Epithelial cell of proximal tubule (primary cell): Measurements from ENCODE around the gene MAS1. TPM values are rescaled to one million over a fixed set of nuclear protein-coding genes. Genes with fewer than 3 reads are reported as not detected.
"Not testable (repeated sequence)": the region's sequence is repeated elsewhere in the genome, so short reads cannot be mapped to it uniquely, and the experiment has no call there.

ENCODE experiments used
- DNase-seq: peaks from one replicate; pipeline ENCODE4 v3.0.0-alpha.2; 2011; ENCODE audit warnings: low read depth
- H3K4me3 ChIP-seq: 2 replicates; pipeline ENCODE4 v1.5.1; 2011; ENCODE audit warnings: low read depth, mild to moderate bottlenecking, low read length
- total RNA-seq: library from RNA; depleted of rRNA; stranded (reverse); fragments of >200 nt; gene quantifications from 2 replicates; pipeline ENCODE4 v1.2.3, GENCODE V29; 2015
- TF ChIP-seq, protein P1 (sequence below): conservative IDR thresholded peaks from 2 replicates; pipeline ENCODE4 v1.5.1; 2012; ENCODE audit warnings: low read depth, mild to moderate bottlenecking, low read length

The MAS1 gene
- not detected in 2 replicates for total RNA-seq

DNA sequence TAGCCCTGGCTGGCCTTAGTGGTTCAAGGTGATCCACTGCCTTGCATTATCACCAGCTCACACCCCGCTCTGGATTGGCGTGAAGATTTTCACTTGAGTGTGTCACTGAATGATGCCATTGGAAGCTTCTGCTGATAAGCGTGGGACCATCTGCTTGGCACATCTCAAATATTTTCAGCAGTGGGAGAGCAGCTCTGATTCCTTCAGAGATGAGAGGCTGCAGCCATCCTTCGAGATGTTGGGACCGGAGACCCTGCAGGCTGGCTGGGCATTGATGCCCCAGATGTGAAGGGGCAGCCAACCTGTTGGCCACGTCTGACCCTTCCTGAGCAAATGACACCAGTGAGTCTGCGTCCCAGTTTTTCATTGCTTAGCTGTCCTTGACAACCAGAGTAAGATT is at the start of gene MAS1:
TSS of gene MAS1 (plus strand) at position 197 of the 400 bp plus-strand sequence. CDS start 15,968 bp downstream, outside the sequence.
- no peak for DNase-seq
- H3K4me3 ChIP-seq: no peak within 1 kb of the TSS
- TF ChIP-seq, protein P1, sequence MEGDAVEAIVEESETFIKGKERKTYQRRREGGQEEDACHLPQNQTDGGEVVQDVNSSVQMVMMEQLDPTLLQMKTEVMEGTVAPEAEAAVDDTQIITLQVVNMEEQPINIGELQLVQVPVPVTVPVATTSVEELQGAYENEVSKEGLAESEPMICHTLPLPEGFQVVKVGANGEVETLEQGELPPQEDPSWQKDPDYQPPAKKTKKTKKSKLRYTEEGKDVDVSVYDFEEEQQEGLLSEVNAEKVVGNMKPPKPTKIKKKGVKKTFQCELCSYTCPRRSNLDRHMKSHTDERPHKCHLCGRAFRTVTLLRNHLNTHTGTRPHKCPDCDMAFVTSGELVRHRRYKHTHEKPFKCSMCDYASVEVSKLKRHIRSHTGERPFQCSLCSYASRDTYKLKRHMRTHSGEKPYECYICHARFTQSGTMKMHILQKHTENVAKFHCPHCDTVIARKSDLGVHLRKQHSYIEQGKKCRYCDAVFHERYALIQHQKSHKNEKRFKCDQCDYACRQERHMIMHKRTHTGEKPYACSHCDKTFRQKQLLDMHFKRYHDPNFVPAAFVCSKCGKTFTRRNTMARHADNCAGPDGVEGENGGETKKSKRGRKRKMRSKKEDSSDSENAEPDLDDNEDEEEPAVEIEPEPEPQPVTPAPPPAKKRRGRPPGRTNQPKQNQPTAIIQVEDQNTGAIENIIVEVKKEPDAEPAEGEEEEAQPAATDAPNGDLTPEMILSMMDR: no peak

DNA sequence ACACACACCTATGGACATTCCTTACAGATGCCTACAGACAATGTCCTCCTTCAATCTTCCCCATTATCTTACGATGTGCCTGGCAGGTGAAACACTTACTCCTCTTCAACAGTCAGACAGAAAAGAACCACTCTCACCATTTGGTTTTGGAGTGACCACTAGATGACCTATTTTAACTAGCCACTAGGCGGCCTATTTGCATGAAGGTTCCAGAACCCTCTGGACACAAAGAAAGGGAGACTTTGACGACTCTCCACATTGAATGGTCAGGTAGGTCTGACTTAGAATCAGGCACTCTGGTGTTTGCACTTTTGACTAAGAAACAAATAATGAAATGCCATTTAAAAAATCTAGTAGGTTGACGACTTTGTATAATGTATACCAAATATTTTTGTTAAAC is 48.8 kb upstream of the MAS1 start:
- no peak overlapping the region for H3K4me3 ChIP-seq
- no peak for DNase-seq
- TF ChIP-seq, protein P1: peak; percentile 65

DNA sequence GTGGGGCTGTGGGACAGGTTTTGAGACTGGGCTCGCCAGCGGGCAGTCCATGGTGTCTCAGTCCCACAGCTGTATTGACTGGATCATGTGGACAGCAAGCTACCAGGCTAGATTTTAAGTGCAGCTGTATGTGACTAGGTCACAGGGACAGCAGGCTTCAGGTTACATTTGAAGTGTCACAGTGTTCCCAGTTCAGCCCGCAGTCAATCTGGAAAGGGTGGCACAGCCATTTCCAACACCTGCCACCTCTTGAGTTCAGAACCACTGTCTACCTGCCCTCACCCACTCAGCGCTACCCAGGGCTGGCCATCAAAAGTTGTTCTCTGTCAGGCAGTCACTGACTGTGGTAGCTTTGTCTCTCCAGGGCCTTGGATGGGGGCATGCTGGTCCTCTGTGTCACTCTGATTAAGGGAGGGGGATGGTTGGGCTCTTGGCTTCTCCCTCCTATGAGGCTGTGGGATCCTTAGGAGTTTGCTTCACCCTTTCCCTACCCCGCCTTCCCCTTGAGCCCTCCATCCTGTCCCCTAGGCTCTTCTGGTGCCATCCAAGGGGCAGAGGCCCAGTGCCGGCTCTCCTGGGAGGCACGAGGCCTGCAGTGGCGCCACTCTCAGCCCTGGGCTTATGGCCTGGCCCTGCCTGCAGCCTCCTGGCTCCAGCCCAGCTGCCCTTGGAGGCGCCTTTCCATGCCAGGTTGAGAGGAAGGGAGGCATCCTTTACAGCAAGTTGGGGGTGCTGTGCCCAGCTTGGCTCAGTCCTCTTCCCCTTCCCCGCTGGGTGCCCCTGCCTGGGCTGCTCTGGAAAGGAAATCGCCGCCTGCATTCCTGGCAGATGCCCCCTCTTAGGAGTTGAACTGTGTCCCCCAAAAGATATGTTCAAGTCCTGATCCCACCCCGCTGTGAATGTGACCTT is 45.8 kb upstream of the MAS1 start:
- no peak for DNase-seq
- TF ChIP-seq, protein P1: no peak
- H3K4me3 ChIP-seq: no peak overlapping the region

DNA sequence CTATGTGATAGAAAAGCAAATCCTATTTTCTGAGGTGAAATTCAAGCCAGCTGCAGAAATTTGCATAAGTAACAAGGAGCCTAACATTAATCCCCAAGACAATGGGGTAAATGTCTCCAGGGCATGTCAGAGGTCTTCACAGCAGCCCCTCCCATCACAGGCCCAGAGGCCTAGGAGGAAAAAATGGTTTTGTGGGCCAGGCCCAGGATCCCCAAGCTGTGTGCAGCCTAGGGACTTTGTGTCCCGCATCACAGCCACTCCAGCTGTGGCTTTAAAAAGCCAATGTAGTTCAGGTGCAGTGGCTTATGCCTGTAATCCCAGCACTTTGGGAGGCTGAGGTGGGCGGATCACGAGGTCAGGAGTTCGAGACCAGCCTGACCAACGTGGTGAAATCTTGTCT is 42.2 kb upstream of the MAS1 start:
- not testable (repeated sequence) for H3K4me3 ChIP-seq, DNase-seq

DNA sequence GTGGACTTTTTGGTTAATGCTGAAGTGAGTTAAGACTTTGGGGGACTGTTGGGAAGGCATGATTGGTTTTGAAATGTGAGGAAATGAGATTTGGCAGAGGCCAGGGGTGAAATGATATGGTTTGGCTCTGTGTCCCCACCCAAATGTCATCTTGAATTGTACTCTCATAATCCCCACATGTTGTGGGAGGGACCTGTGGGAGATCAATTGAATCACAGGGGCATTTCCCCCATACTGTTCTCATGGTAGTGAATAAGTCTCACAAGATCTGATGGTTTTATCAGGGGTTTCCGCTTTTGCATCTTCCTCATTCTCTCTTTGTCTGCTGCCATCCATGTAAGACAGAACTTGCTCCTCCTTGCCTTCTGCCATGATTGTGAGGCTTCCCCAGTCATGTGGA is 40.9 kb upstream of the MAS1 start:
- not testable (repeated sequence) for H3K4me3 ChIP-seq, DNase-seq

DNA sequence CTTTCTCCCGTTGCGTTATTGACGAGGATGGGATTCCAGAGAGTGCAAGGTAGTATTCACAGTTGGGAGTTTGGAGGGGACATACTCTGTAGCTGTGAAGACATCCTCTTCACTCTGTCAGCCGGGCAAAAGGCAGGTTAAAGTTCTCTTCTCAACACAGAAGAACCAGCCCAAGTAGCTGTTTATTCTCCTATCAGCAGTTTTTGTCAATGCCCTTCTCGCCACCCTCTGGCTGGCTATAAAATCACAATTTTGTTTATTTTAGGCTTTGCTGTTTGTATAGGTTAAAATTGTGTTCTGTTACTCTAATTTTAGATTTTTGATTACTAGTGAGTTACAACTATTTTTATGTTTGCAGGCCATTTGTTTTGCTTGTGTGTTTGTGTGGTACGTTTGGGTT is 37.9 kb upstream of the MAS1 start:
- no peak overlapping the region for H3K4me3 ChIP-seq
- TF ChIP-seq, protein P1: peak; percentile 44
- no peak for DNase-seq

DNA sequence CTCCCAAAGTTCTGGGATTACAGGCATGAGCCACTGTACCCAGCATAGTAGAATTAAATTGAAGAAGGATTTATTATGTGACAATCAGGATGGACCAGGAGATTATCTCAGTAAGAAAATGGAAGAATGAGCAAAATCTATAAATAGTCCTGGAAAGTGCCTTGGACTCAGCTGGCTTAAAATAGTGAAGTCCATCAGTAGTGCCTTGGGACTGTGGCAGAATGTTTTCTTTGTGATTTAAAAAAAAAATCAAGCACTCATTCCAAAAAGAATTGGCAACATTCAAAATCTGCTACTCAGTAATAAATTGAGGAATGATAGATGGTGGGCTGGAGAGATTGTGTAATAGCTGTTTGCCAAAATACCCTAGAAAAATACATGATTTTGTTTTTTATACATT is 37.0 kb upstream of the MAS1 start:
- TF ChIP-seq, protein P1: no peak
- no peak overlapping the region for H3K4me3 ChIP-seq
- no peak for DNase-seq

DNA sequence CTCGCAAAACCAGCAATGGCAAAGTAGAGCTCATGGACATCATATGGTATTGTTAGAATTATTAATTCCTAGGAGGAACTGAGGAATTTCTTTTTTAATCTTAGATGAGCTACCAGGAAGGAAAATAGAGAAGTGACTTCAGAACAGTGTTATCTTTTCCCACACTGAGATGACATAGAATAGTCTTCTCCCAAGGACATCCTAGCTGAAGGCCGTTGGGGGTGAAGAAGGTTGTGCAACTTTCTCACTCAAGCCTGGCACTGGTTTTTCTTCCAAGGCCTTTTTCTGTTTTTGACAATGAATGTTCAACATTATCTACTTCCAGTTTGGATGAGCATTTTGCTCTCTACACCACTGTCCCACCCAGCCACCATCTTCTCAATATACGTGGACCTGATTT is 35.8 kb upstream of the MAS1 start:
- TF ChIP-seq, protein P1: no peak
- no peak for DNase-seq

More for the DNA sequence above, 35.8 kb upstream of the MAS1 start:
- no peak overlapping the region for H3K4me3 ChIP-seq
